Astrocyte (in vitro differentiated cells and primary cell): ENCODE data around the gene ZNF799. TPM values are rescaled to one million over a fixed set of nuclear protein-coding genes. Genes with fewer than 3 reads are reported as not detected.

Source experiments
- DNase-seq: peaks from one replicate; pipeline ENCODE4 v3.0.0-alpha.2; 2010; ENCODE audit warnings: low read depth
- FAIRE-seq: peaks from 2 replicates; lab custom pipeline; 2011; peaks lifted over from hg19 to GRCh38; lab: Jason Lieb, UNC
- H2AFZ ChIP-seq: 2 replicates; pipeline ENCODE4 v1.6.0; 2012; ENCODE audit warnings: low read depth, low read length, inconsistent platforms
- H3K27ac ChIP-seq: 2 replicates; pipeline ENCODE4 v1.5.1; 2011; ENCODE audit warnings: low read depth, low read length, inconsistent platforms
- H3K27me3 ChIP-seq: 2 replicates; pipeline ENCODE4 v1.6.0; 2011; ENCODE audit warnings: low read length, inconsistent platforms; ENCODE audit not compliant: insufficient read depth
- H3K36me3 ChIP-seq: 2 replicates; pipeline ENCODE4 v1.5.1; 2011; ENCODE audit warnings: low read length, inconsistent platforms; ENCODE audit not compliant: insufficient read depth
- H3K4me1 ChIP-seq: 2 replicates; pipeline ENCODE4 v1.5.1; 2011; ENCODE audit warnings: low read length, inconsistent platforms; ENCODE audit not compliant: insufficient read depth
- H3K4me2 ChIP-seq: 2 replicates; pipeline ENCODE4 v1.6.0; 2012; ENCODE audit warnings: low read length, inconsistent platforms
- H3K4me3 ChIP-seq: 2 replicates; pipeline ENCODE4 v1.5.1; 2011; ENCODE audit warnings: low read depth, mild to moderate bottlenecking, low read length, inconsistent platforms; ENCODE audit not compliant: insufficient read depth
- H3K79me2 ChIP-seq: 2 replicates; pipeline ENCODE4 v1.6.0; 2012; ENCODE audit warnings: mild to moderate bottlenecking, low read length, inconsistent platforms; ENCODE audit not compliant: insufficient read depth
- H3K9ac ChIP-seq: 2 replicates; pipeline ENCODE4 v1.6.0; 2012; ENCODE audit warnings: mild to moderate bottlenecking, low read length, inconsistent platforms
- H3K9me3 ChIP-seq: 2 replicates; pipeline ENCODE4 v1.5.1; 2012; ENCODE audit warnings: low read depth, mild to moderate bottlenecking, low read length, inconsistent platforms; ENCODE audit not compliant: insufficient read depth
- H4K20me1 ChIP-seq: 2 replicates; pipeline ENCODE4 v1.6.0; 2012; ENCODE audit warnings: low read length, inconsistent platforms; ENCODE audit not compliant: insufficient read depth
- H3K27ac Mint-ChIP-seq: one replicate; pipeline ENCODE4 v1.8.0; 2021; ENCODE audit warnings: mild to moderate bottlenecking, mixed read lengths; ENCODE audit not compliant: unreplicated experiment
- H3K27me3 Mint-ChIP-seq: one replicate; pipeline ENCODE4 v1.8.0; 2021; ENCODE audit warnings: low read depth, mixed read lengths; ENCODE audit not compliant: unreplicated experiment
- H3K36me3 Mint-ChIP-seq: one replicate; pipeline ENCODE4 v1.8.0; 2021; ENCODE audit warnings: low read depth, mixed read lengths; ENCODE audit not compliant: unreplicated experiment
- H3K4me1 Mint-ChIP-seq: one replicate; pipeline ENCODE4 v1.8.0; 2021; ENCODE audit warnings: low read depth, mixed read lengths; ENCODE audit not compliant: unreplicated experiment
- H3K4me3 Mint-ChIP-seq: one replicate; pipeline ENCODE4 v1.8.0; 2021; ENCODE audit warnings: mild to moderate bottlenecking, moderate library complexity, mixed read lengths; ENCODE audit not compliant: unreplicated experiment
- H3K9me3 Mint-ChIP-seq: one replicate; pipeline ENCODE4 v1.8.0; 2021; ENCODE audit warnings: mild to moderate bottlenecking, mixed read lengths; ENCODE audit not compliant: unreplicated experiment
- EZH2 ChIP-seq: IDR thresholded peaks from 2 replicates; pipeline ENCODE4 v1.6.1; 2012; ENCODE audit warnings: mild to moderate bottlenecking, low read length, inconsistent platforms; ENCODE audit not compliant: insufficient read depth
- total RNA-seq: library from RNA; stranded (reverse); gene quantifications from 2 replicates; pipeline ENCODE4 v1.2.1, GENCODE V29; 2021
- TF ChIP-seq, protein P1 (sequence below): IDR thresholded peaks from 2 replicates; pipeline ENCODE4 v1.5.1; 2011; ENCODE audit warnings: low read depth, mild to moderate bottlenecking, inconsistent platforms, low read length, moderate library complexity; ENCODE audit not compliant: insufficient read depth

Gene ZNF799
- total RNA-seq, 1 donor from 2014 or later, result 3.2 TPM

DNA sequence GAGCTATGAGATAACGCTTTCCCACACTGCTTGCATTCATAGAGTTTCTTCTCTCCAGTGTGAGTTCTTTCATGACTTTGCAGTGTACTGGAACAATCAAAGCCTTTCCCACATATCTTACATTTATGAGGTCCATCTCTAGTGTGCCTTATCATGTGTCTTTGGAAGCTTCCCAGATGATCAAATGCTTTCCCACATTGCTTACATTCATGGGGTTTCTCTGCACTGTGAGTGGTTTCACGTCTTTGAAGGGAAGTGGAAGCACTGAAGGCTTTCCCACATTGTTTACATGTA, 20.7 kb downstream of the ZNF799 start:
- DNase-seq (no peak), FAIRE-seq (no peak)
- Histone ChIP-seq H3K9me3 (peaks cover 40% of the 10 kb centered on the region), H3K27me3 (no peaks in the 10 kb centered on the region), H2AFZ (no peak overlapping the region), H3K36me3 (no peaks in the 10 kb centered on the region), H3K9ac (no peak overlapping the region), H3K4me2 (no peak overlapping the region), H3K79me2 (no peaks in the 10 kb centered on the region), H4K20me1 (no peaks in the 10 kb centered on the region), H3K27ac (no peak overlapping the region), H3K4me1 (no peaks in the 10 kb centered on the region), H3K4me3 (no peak overlapping the region)
- Mint-ChIP-seq H3K9me3 (peaks cover 41% of the 10 kb centered on the region), H3K4me3 (no peak overlapping the region), H3K27me3 (no peaks in the 10 kb centered on the region), H3K27ac (no peak overlapping the region), H3K36me3 (peaks cover 6% of the 10 kb centered on the region), H3K4me1 (no peaks in the 10 kb centered on the region)
- TF ChIP-seq, protein P1, sequence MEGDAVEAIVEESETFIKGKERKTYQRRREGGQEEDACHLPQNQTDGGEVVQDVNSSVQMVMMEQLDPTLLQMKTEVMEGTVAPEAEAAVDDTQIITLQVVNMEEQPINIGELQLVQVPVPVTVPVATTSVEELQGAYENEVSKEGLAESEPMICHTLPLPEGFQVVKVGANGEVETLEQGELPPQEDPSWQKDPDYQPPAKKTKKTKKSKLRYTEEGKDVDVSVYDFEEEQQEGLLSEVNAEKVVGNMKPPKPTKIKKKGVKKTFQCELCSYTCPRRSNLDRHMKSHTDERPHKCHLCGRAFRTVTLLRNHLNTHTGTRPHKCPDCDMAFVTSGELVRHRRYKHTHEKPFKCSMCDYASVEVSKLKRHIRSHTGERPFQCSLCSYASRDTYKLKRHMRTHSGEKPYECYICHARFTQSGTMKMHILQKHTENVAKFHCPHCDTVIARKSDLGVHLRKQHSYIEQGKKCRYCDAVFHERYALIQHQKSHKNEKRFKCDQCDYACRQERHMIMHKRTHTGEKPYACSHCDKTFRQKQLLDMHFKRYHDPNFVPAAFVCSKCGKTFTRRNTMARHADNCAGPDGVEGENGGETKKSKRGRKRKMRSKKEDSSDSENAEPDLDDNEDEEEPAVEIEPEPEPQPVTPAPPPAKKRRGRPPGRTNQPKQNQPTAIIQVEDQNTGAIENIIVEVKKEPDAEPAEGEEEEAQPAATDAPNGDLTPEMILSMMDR, result no peak
- TF ChIP-seq EZH2, result no peak

DNA sequence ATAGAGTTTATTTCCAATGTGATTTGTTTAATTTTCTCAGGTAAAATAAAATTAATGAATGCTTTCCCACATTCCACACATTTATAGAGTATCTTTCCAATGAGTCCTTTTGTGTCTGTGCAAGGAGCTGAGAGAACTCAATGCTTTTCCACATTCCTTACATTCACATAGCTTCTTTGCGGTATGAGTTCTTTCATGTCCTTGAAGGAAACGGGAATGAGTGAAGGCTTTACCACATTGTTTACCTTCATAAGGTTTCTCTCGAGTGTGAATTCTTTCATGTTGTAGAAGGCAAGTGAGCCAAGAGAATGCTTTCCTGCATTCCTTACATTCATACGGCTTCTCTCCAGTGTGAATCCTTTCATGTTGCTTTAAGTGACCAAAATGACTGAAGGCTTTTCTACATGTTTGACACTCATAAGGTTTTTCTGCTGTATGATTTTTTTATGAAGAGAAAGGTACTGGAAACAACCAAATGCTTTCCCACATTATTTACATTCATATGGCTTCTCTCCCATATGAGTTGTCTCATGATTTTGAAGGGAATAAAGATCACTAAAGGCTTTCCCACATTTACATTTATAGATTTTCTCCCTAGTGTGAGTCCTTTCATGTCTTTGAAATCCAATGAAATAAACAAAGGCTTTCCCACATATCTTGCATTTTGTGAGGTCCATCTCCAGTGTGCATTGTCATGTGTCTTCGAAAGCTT, 21.2 kb downstream of the ZNF799 start:
- TF ChIP-seq, protein P1, result no peak
- TF ChIP-seq EZH2, result no peak
- no peak overlapping the region for H3K27ac Mint-ChIP-seq
- Histone ChIP-seq H3K4me1 (no peaks in the 10 kb centered on the region), H3K36me3 (no peaks in the 10 kb centered on the region), H3K27ac (no peak overlapping the region), H3K9ac (no peak overlapping the region), H3K4me2 (no peak overlapping the region), H2AFZ (no peak overlapping the region), H3K79me2 (no peaks in the 10 kb centered on the region), H4K20me1 (no peaks in the 10 kb centered on the region), H3K27me3 (no peaks in the 10 kb centered on the region), H3K9me3 (peaks cover 40% of the 10 kb centered on the region), H3K4me3 (no peak overlapping the region)
- FAIRE-seq, result no peak
- H3K36me3 Mint-ChIP-seq, result peaks cover 6% of the 10 kb centered on the region
- no peak overlapping the region for H3K4me3 Mint-ChIP-seq
- no peak for DNase-seq
- no peaks in the 10 kb centered on the region for H3K27me3 Mint-ChIP-seq
- H3K9me3 Mint-ChIP-seq, result peaks cover 41% of the 10 kb centered on the region
- no peaks in the 10 kb centered on the region for H3K4me1 Mint-ChIP-seq

DNA sequence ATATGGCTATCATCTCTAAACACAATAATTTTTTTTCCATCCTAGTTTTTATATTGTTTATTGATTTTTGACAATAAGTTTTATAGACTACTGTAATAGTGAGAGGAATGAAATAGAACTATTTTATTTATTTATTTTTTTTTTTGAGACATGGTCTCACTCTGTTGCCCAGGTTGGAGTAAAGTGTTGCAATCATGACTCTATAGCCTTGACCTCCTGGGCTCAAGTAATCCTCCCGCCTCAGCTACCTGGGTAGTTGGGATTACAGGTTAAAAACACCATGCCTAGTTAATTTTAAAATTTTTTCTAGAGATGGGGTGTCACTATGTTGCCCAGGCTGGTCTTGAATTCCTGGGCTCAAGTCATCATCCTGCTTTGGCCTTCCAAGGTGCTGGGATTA, 27.0 kb downstream of the ZNF799 start:
- H3K27ac Mint-ChIP-seq, result no peak overlapping the region
- DNase-seq (no peak), FAIRE-seq (no peak)
- Histone ChIP-seq H3K4me2 (no peak overlapping the region), H3K79me2 (no peaks in the 10 kb centered on the region), H3K9ac (no peak overlapping the region), H4K20me1 (no peaks in the 10 kb centered on the region), H3K4me1 (no peaks in the 10 kb centered on the region), H3K27ac (no peak overlapping the region), H3K4me3 (no peak overlapping the region), H3K27me3 (no peaks in the 10 kb centered on the region), H3K36me3 (no peaks in the 10 kb centered on the region), H3K9me3 (peaks cover 15% of the 10 kb centered on the region), H2AFZ (no peak overlapping the region)
- peaks cover 24% of the 10 kb centered on the region for H3K9me3 Mint-ChIP-seq
- no peaks in the 10 kb centered on the region for H3K27me3 Mint-ChIP-seq
- no peaks in the 10 kb centered on the region for H3K4me1 Mint-ChIP-seq
- peaks cover 2% of the 10 kb centered on the region for H3K36me3 Mint-ChIP-seq
- H3K4me3 Mint-ChIP-seq, result no peak overlapping the region
- TF ChIP-seq, protein P1, result no peak
- no peak for TF ChIP-seq EZH2
